ENCODE data around the gene TNS4. TPM values are rescaled to one million over a fixed set of nuclear protein-coding genes. Genes with fewer than 3 reads are reported as not detected.

TNS4 gene, protein sequence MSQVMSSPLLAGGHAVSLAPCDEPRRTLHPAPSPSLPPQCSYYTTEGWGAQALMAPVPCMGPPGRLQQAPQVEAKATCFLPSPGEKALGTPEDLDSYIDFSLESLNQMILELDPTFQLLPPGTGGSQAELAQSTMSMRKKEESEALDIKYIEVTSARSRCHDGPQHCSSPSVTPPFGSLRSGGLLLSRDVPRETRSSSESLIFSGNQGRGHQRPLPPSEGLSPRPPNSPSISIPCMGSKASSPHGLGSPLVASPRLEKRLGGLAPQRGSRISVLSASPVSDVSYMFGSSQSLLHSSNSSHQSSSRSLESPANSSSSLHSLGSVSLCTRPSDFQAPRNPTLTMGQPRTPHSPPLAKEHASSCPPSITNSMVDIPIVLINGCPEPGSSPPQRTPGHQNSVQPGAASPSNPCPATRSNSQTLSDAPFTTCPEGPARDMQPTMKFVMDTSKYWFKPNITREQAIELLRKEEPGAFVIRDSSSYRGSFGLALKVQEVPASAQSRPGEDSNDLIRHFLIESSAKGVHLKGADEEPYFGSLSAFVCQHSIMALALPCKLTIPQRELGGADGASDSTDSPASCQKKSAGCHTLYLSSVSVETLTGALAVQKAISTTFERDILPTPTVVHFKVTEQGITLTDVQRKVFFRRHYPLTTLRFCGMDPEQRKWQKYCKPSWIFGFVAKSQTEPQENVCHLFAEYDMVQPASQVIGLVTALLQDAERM
- under 0.01 TPM in 1 of 2 replicates, not detected in the other for total RNA-seq

DNA sequence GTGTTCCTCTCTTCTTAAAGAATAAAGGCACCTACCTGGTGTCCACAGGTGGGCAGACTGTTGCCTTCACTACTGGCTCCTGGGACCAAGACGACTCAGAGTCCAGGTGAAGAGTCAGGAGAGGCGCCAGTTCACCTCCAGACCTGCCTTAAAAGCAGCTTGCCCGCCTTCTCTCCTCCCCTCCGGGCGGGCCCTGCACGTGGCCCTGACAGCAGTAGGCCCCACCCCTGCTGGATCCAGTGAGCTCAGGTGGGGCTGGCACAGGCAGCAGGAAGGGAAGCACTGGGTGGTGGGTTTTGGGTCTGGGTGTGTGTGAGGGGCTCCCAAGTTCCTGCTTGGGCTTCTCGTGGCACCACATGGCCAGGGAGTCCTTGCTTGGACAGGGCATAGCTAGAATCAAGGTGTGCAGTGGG lies at the start of gene TNS4:
Gene TNS4 (minus strand): TSS at position 125 of the 413 bp plus-strand sequence. CDS start 5,198 bp downstream, outside the sequence.

DNA sequence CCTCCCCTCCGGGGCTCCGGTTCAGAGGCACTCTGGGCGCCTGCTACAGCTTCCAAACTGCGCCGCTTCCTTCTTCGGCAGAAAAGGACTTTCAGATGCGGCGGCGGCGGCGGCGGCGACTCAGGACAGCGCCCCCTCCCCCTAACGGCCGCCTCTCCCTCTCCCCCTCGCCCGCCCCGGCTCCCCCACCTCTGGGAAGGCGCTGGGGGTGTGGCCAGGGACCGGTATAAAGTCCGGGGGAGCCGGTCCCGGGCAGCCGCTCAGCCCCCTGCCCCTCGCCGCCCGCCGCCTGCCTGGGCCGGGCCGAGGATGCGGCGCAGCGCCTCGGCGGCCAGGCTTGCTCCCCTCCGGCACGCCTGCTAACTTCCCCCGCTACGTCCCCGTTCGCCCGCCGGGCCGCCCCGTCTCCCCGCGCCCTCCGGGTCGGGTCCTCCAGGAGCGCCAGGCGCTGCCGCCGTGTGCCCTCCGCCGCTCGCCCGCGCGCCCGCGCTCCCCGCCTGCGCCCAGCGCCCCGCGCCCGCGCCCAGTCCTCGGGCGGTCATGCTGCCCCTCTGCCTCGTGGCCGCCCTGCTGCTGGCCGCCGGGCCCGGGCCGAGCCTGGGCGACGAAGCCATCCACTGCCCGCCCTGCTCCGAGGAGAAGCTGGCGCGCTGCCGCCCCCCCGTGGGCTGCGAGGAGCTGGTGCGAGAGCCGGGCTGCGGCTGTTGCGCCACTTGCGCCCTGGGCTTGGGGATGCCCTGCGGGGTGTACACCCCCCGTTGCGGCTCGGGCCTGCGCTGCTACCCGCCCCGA lies 58.0 kb downstream of the TNS4 start, which contains the start of gene IGFBP4:
Gene IGFBP4 (plus strand): TSS at position 255 of the 792 bp plus-strand sequence. CDS start 286 bp downstream, at position 541.

Other genes with a start within 250 kb of the TNS4 start
- 9.5 and 20.2 TPM in 2 replicates for gene CDC6, start 213.7 kb downstream of the TNS4 start, total RNA-seq
- 13.9 and 16.4 TPM in 2 replicates for gene RARA, start 192.4 kb downstream of the TNS4 start, total RNA-seq
- gene GJD3, start 136.9 kb downstream of the TNS4 start, total RNA-seq = 0.37 and 2.0 TPM in 2 replicates
- gene TOP2A, start 83.7 kb downstream of the TNS4 start, total RNA-seq = 49.6 and 86.1 TPM in 2 replicates
- gene IGFBP4, start 58.2 kb downstream of the TNS4 start, total RNA-seq = 427 and 557 TPM in 2 replicates
- gene CCR7, start 63.8 kb upstream of the TNS4 start, total RNA-seq = 0.13 TPM in 1 of 2 replicates, not detected in the other
- gene SMARCE1, start 146.2 kb upstream of the TNS4 start, total RNA-seq = 92.3 and 94.1 TPM in 2 replicates
- gene KRT222, start 163.6 kb upstream of the TNS4 start, total RNA-seq = not detected in 2 replicates
- gene KRT24, start 202.1 kb upstream of the TNS4 start, total RNA-seq = not detected in 2 replicates